Upper lobe of left lung (tissue), 4 donors: ENCODE data around the gene TYW5.

Experiments used
- POLR2AphosphoS5 ChIP-seq, 2 donors: sonication (generic); formaldehyde crosslinking; IDR thresholded peaks; one replicate each; pipeline ENCODE4 v1.5.1; 2017; ENCODE audit warnings: antibody characterized with exemption in 2 of 2
- TF ChIP-seq, protein P1 (sequence below), 6 experiments: fragments of 450-650 bp in 4 of 6; fragments of 200-600 bp in 2 of 6; sonication (generic) in 2 of 6; IDR thresholded peaks; one replicate each; pipeline ENCODE4 v1.5.1; 2016 to 2019; ENCODE audit warnings: antibody characterized with exemption in 6 of 6

- TF ChIP-seq, protein P1, sequence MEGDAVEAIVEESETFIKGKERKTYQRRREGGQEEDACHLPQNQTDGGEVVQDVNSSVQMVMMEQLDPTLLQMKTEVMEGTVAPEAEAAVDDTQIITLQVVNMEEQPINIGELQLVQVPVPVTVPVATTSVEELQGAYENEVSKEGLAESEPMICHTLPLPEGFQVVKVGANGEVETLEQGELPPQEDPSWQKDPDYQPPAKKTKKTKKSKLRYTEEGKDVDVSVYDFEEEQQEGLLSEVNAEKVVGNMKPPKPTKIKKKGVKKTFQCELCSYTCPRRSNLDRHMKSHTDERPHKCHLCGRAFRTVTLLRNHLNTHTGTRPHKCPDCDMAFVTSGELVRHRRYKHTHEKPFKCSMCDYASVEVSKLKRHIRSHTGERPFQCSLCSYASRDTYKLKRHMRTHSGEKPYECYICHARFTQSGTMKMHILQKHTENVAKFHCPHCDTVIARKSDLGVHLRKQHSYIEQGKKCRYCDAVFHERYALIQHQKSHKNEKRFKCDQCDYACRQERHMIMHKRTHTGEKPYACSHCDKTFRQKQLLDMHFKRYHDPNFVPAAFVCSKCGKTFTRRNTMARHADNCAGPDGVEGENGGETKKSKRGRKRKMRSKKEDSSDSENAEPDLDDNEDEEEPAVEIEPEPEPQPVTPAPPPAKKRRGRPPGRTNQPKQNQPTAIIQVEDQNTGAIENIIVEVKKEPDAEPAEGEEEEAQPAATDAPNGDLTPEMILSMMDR (IDR thresholded peaks at IDR 0.05), result no peak
- no peak for TF ChIP-seq POLR2AphosphoS5 (IDR thresholded peaks at IDR 0.05)
Measured at GRCh38 chr2:199926806-199927205, 28.5 kb downstream of the TYW5 start.
